ENCODE data around the gene SRPK3. TPM values are rescaled to one million over a fixed set of nuclear protein-coding genes. Genes with fewer than 3 reads are reported as not detected.

SRPK3 gene
- total and polyA plus RNA-seq, 2 donors (not counting 1 experiment from before 2014, with no cell fraction given), result not detected

DNA sequence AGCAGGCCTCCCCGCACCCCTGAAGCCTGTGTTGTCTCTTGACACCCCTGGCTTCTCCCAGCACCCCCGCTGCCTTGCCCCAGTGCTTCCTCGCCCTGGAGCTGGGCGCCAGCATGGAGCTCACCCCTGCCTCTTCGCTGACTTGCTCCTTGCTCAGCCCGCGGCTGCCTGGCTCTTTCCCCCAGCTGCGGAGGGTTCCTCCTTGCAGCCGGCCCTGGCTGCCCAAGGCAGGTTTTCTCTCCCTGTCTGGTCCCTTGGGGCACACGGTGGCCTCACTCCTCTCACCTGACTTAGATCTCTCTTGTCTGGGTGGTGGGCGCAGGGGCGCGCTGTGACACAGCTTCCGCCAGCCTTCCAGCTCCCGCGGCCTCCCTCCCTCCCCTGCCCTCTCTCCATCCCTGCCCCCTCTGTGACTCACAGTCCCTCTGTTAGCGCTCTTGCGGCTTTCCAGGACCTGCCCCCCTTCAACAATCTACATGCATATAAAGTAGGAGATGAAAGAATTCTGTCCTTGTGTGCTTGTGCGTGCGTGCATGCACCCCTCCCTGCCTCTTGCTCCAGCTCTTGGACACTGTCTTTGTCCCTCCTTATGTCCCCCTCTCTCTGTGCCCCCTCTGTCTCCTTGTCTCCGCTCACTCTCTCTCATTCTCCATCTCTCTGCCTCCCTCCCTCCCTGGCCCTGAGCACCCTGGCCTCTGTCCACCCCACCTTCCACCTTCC is 14.6 kb upstream of the SRPK3 start:
- peak overlapping the region; percentile 53 for H3K27ac Mint-ChIP-seq
- Histone ChIP-seq H3K4me1 (ENCODE audit: control insufficient read depth in 2 of 2, insufficient read depth in 2 of 2, low read length in 2 of 2) (peaks cover 0 to 18% of the 10 kb centered on the region in 2 donors), H3K4me3 (ENCODE audit: control extremely low read depth in 1 of 5, extremely low read depth in 1 of 5, insufficient read depth in 1 of 5, low read depth in 2 of 5, low read length in 4 of 5) (no peak overlapping the region), H3K27me3 (replicated peaks in 1 of 4; ENCODE audit: control extremely low read depth in 1 of 4, control insufficient read depth in 3 of 4, insufficient read depth in 4 of 4, low read length in 3 of 4) (no peaks in the 10 kb centered on the region), H3K27ac (ENCODE audit: low read length in 2 of 2) (no peak overlapping the region), H2AFZ (ENCODE audit: insufficient read depth, low read depth, low read length, poor library complexity, severe bottlenecking) (no peak overlapping the region), H3K4me2 (replicated peaks; ENCODE audit: low read depth, low read length, poor library complexity, severe bottlenecking) (peak overlapping the region; percentile 28), H3K79me2 (ENCODE audit: control insufficient read depth, insufficient read depth, low read length) (no peaks in the 10 kb centered on the region), H3K36me3 (replicated peaks in 1 of 2; ENCODE audit: control extremely low read depth in 1 of 2, control insufficient read depth in 1 of 2, extremely low read depth in 1 of 2, insufficient read depth in 2 of 2, low read length in 1 of 2) (no peaks in the 10 kb centered on the region), H3K9ac (ENCODE audit: low read length) (no peak overlapping the region), H4K20me1 (ENCODE audit: control insufficient read depth, insufficient read depth, low read length, poor library complexity, severe bottlenecking) (no peaks in the 10 kb centered on the region), H3K9me3 (ENCODE audit: control extremely low read depth in 1 of 3, control insufficient read depth in 2 of 3, insufficient read depth in 1 of 3, low read length in 2 of 3) (no peaks in the 10 kb centered on the region)
- no peaks in the 10 kb centered on the region for H3K27me3 Mint-ChIP-seq
- ChIA-PET CTCF (interaction anchor here (0.6 to 2.6 kb wide), 2 partner anchors 126 to 181 kb away, joined by 4 to 10 read pairs; no protein-coding TSS in a partner anchor), POLR2A (interaction anchor here (0.7 kb wide), 1 partner anchor 181 kb away, joined by 4 read pairs; no protein-coding TSS in a partner anchor)
- peaks cover 14% of the 10 kb centered on the region for H3K4me1 Mint-ChIP-seq
- DNase-seq (no peak), ATAC-seq (ENCODE audit: low read depth) (peak; percentile 36)
- no peaks in the 10 kb centered on the region for H3K9me3 Mint-ChIP-seq (ENCODE audit: insufficient read depth)
- TF ChIP-seq EZH2 (IDR thresholded peaks at IDR 0.05; ENCODE audit: borderline replicate concordance, insufficient read depth, low read depth, low read length, poor library complexity, severe bottlenecking), result no peak
- TF ChIP-seq CTCF (IDR thresholded peaks at IDR 0.05), result no peak
- 23% methylated on average over 7 of the region's 21 CpGs for WGBS (ENCODE audit: insufficient coverage)
- H3K4me3 Mint-ChIP-seq, result no peak overlapping the region
- intact Hi-C loops (cut with micrococcal nuclease), result no loop called here

Measured in B cell (primary cell).